ENCODE results near the gene MARCHF2. TPM values are rescaled to one million over a fixed set of nuclear protein-coding genes. Genes with fewer than 3 reads are reported as not detected.

Gene MARCHF2
- total and polyA plus RNA-seq, 9 of the 15 experiments (the other 6 are each of a cell fraction or from before 2014, with no cell fraction given) = 0.39 to 6.4 (median 2.2) TPM

- TF ChIP-seq CTCF (IDR thresholded peaks at IDR 0.05 in 2 of 3, conservative IDR thresholded peaks at IDR 0.05 in 1 of 3; ENCODE audit: insufficient read depth in 2 of 3, low read depth in 1 of 3, low read length in 3 of 3) = no peak
- peak; percentile 100 for TF ChIP-seq JUNB (CRISPR knock-in tag; conservative IDR thresholded peaks at IDR 0.05)
- peak; percentile 79 for TF ChIP-seq C11orf30 (IDR thresholded peaks at IDR 0.05; ENCODE audit: low read depth)
- TF ChIP-seq XRCC5 (IDR thresholded peaks at IDR 0.05; ENCODE audit: low read depth, low read length) = 0 out of 2 replicates have a peak, but pooled peaks have one; percentile 29
- TF ChIP-seq ZNF668 (CRISPR knock-in tag; IDR thresholded peaks at IDR 0.05) = no peak
- TF ChIP-seq KLF13 (tag; IDR thresholded peaks at IDR 0.05; ENCODE audit: borderline replicate concordance, low read depth) = 0 out of 2 replicates have a peak, but pooled peaks have one; percentile 37
- no peak for TF ChIP-seq POU5F1 (IDR thresholded peaks at IDR 0.05; ENCODE audit: borderline replicate concordance, low read depth, low read length, partially characterized antibody)
- no peak for TF ChIP-seq HSF4 (CRISPR knock-in tag; IDR thresholded peaks at IDR 0.05; ENCODE audit: borderline replicate concordance)
- TF ChIP-seq RHOXF2B (CRISPR knock-in tag; conservative IDR thresholded peaks at IDR 0.05) = no peak
- TF ChIP-seq ATF2 (CRISPR knock-in tag; IDR thresholded peaks at IDR 0.05) = peak; percentile 93; the same call in 1 of the 2 replicates
- no peak for TF ChIP-seq SRSF3 (IDR thresholded peaks at IDR 0.05; ENCODE audit: insufficient read depth, low read length)
- no peak for TF ChIP-seq ETV6 (IDR thresholded peaks at IDR 0.05; ENCODE audit: borderline replicate concordance in 1 of 2, low read depth in 2 of 2, low read length in 1 of 2)
- no peak for TF ChIP-seq ETV6 (CRISPR knock-in tag; IDR thresholded peaks at IDR 0.05; ENCODE audit: borderline replicate concordance)
- no peak for TF ChIP-seq ESRRB (CRISPR knock-in tag; IDR thresholded peaks at IDR 0.05; ENCODE audit: borderline replicate concordance)
- TF ChIP-seq ZNF511 (CRISPR knock-in tag; IDR thresholded peaks at IDR 0.05) = peak; percentile 64; the same call in 1 of the 2 replicates
- TF ChIP-seq ILF3 (IDR thresholded peaks at IDR 0.05; ENCODE audit: borderline replicate concordance) = no peak
- no peak for TF ChIP-seq MAFG (tag; conservative IDR thresholded peaks at IDR 0.05)
- TF ChIP-seq GTF2B (IDR thresholded peaks at IDR 0.05; ENCODE audit: extremely low read depth, insufficient read length) = no peak
- TF ChIP-seq CHD4 (IDR thresholded peaks at IDR 0.05; ENCODE audit: insufficient read depth, insufficient replicate concordance, low read depth, low read length, poor library complexity, severe bottlenecking) = no peak
- no peak for TF ChIP-seq PML (IDR thresholded peaks at IDR 0.05; ENCODE audit: low read length)
- no peak for TF ChIP-seq THRAP3 (IDR thresholded peaks at IDR 0.05; ENCODE audit: borderline replicate concordance)
Measured at GRCh38 chr19:8389891-8390616, 23.1 kb upstream of the MARCHF2 start, which contains the start of gene RAB11B (continued).
